ENCODE results near the gene SGPL1.
A peak's percentile ranks its signal among the peaks of the same experiment; 100 is the strongest.

SGPL1 gene

GRCh38 chr10:70864935-70865334 lies 49.2 kb downstream of the SGPL1 start:
- Histone ChIP-seq H3K4ac (ENCODE audit: low read depth in 1 of 2, low read length in 2 of 2) (no peak overlapping the region), H3K36me3 (ENCODE audit: control insufficient read depth in 1 of 2, insufficient read depth in 2 of 2, low read depth in 1 of 2, low read length in 2 of 2) (peaks cover 21 to 28% of the 10 kb centered on the region in 2 experiments), H3K4me2 (ENCODE audit: low read length, poor library complexity, severe bottlenecking) (no peak overlapping the region), H3K9ac (ENCODE audit: low read length) (no peak overlapping the region), H3K14ac (ENCODE audit: low read length in 2 of 2) (no peak overlapping the region), H3K4me1 (ENCODE audit: control insufficient read depth, insufficient read depth, low read depth, low read length) (peaks cover 5% of the 10 kb centered on the region), H2BK12ac (ENCODE audit: low read length in 2 of 2) (no peak overlapping the region), H3K9me3 (ENCODE audit: control insufficient read depth, low read length) (no peaks in the 10 kb centered on the region), H3K27me3 (ENCODE audit: control insufficient read depth in 1 of 2, insufficient read depth in 1 of 2, low read length in 2 of 2) (no peaks in the 10 kb centered on the region), H3K79me1 (replicated peaks; ENCODE audit: low read length, poor library complexity, severe bottlenecking) (peaks cover 3% of the 10 kb centered on the region), H2AFZ (ENCODE audit: low read depth, low read length) (no peak overlapping the region), H2BK120ac (ENCODE audit: low read depth, low read length) (no peak overlapping the region), H2BK15ac (ENCODE audit: low read depth, poor library complexity, severe bottlenecking) (no peak overlapping the region), H4K8ac (ENCODE audit: low read length) (no peak overlapping the region), H3K23ac (ENCODE audit: low read length in 2 of 2) (no peak overlapping the region), H3K27ac (ENCODE audit: low read length, poor library complexity, severe bottlenecking) (no peak overlapping the region), H3K18ac (ENCODE audit: low read depth in 1 of 2, low read length in 2 of 2) (no peak overlapping the region), H3K4me3 (ENCODE audit: insufficient read depth in 1 of 2, low read depth in 1 of 2, low read length in 2 of 2) (no peak overlapping the region), H2BK5ac (ENCODE audit: low read depth, low read length, poor library complexity, severe bottlenecking) (no peak overlapping the region), H4K91ac (ENCODE audit: low read length) (no peak overlapping the region), H2AK5ac (ENCODE audit: low read length, severe bottlenecking) (no peak overlapping the region)
- WGBS = 100% methylated on average over 1 of the region's 1 CpG
- no peak for DNase-seq

- Histone ChIP-seq H3K23ac (ENCODE audit: low read length in 2 of 2) (no peak overlapping the region), H2BK120ac (ENCODE audit: low read depth, low read length) (no peak overlapping the region)
These were observed 50.7 kb downstream of the SGPL1 start for GRCh38 chr10:70866424-70866823.

GRCh38 chr10:70872291-70872690 lies 56.5 kb downstream of the SGPL1 start:
- Histone ChIP-seq H3K27me3 (ENCODE audit: control insufficient read depth in 1 of 2, insufficient read depth in 1 of 2, low read length in 2 of 2) (no peaks in the 10 kb centered on the region), H3K14ac (ENCODE audit: low read length in 2 of 2) (no peak overlapping the region), H3K9me3 (ENCODE audit: control insufficient read depth, low read length) (no peaks in the 10 kb centered on the region), H3K4me1 (ENCODE audit: control insufficient read depth, insufficient read depth, low read depth, low read length) (no peaks in the 10 kb centered on the region), H3K18ac (ENCODE audit: low read depth in 1 of 2, low read length in 2 of 2) (no peak overlapping the region), H3K4me2 (ENCODE audit: low read length, poor library complexity, severe bottlenecking) (no peak overlapping the region), H2BK120ac (ENCODE audit: low read depth, low read length) (no peak overlapping the region), H2AFZ (ENCODE audit: low read depth, low read length) (no peak overlapping the region), H2AK5ac (ENCODE audit: low read length, severe bottlenecking) (no peak overlapping the region), H4K8ac (ENCODE audit: low read length) (no peak overlapping the region), H4K91ac (ENCODE audit: low read length) (no peak overlapping the region), H3K4ac (ENCODE audit: low read depth in 1 of 2, low read length in 2 of 2) (no peak overlapping the region), H3K27ac (ENCODE audit: low read length, poor library complexity, severe bottlenecking) (no peak overlapping the region), H2BK15ac (ENCODE audit: low read depth, poor library complexity, severe bottlenecking) (no peak overlapping the region), H3K4me3 (ENCODE audit: insufficient read depth in 1 of 2, low read depth in 1 of 2, low read length in 2 of 2) (no peak overlapping the region), H3K36me3 (ENCODE audit: control insufficient read depth in 1 of 2, insufficient read depth in 2 of 2, low read depth in 1 of 2, low read length in 2 of 2) (peaks cover 30 to 75% of the 10 kb centered on the region in 2 experiments), H2BK12ac (ENCODE audit: low read length in 2 of 2) (no peak overlapping the region), H3K79me1 (replicated peaks; ENCODE audit: low read length, poor library complexity, severe bottlenecking) (peaks cover 3% of the 10 kb centered on the region), H2BK5ac (ENCODE audit: low read depth, low read length, poor library complexity, severe bottlenecking) (no peak overlapping the region), H3K9ac (ENCODE audit: low read length) (no peak overlapping the region), H3K23ac (ENCODE audit: low read length in 2 of 2) (no peak overlapping the region)
- no peak for DNase-seq
- WGBS = 97% methylated on average over 5 of the region's 7 CpGs

More at GRCh38 chr10:70866424-70866823, 50.7 kb downstream of the SGPL1 start:
- no peak overlapping the region for H3K4ac ChIP-seq (ENCODE audit: low read depth in 1 of 2, low read length in 2 of 2)
- H3K36me3 ChIP-seq (ENCODE audit: control insufficient read depth in 1 of 2, insufficient read depth in 2 of 2, low read depth in 1 of 2, low read length in 2 of 2) = peaks cover 25 to 29% of the 10 kb centered on the region in 2 experiments
- H4K8ac ChIP-seq (ENCODE audit: low read length) = no peak overlapping the region
- H3K9ac ChIP-seq (ENCODE audit: low read length) = no peak overlapping the region
- peak; percentile 57 for DNase-seq
- no peak overlapping the region for H2BK15ac ChIP-seq (ENCODE audit: low read depth, poor library complexity, severe bottlenecking)
- H4K91ac ChIP-seq (ENCODE audit: low read length) = no peak overlapping the region
- no peak overlapping the region for H2BK5ac ChIP-seq (ENCODE audit: low read depth, low read length, poor library complexity, severe bottlenecking)
- no peak overlapping the region for H3K4me2 ChIP-seq (ENCODE audit: low read length, poor library complexity, severe bottlenecking)
- no peak overlapping the region for H3K27ac ChIP-seq (ENCODE audit: low read length, poor library complexity, severe bottlenecking)
- no peaks in the 10 kb centered on the region for H3K27me3 ChIP-seq (ENCODE audit: control insufficient read depth in 1 of 2, insufficient read depth in 1 of 2, low read length in 2 of 2)
- H3K18ac ChIP-seq (ENCODE audit: low read depth in 1 of 2, low read length in 2 of 2) = no peak overlapping the region
- H3K4me3 ChIP-seq (ENCODE audit: insufficient read depth in 1 of 2, low read depth in 1 of 2, low read length in 2 of 2) = no peak overlapping the region
- no peak overlapping the region for H2AFZ ChIP-seq (ENCODE audit: low read depth, low read length)
- WGBS = 74% methylated on average over 4 of the region's 4 CpGs
- no peak overlapping the region for H2BK12ac ChIP-seq (ENCODE audit: low read length in 2 of 2)
- H3K4me1 ChIP-seq (ENCODE audit: control insufficient read depth, insufficient read depth, low read depth, low read length) = peaks cover 5% of the 10 kb centered on the region
- peaks cover 3% of the 10 kb centered on the region for H3K79me1 ChIP-seq (replicated peaks; ENCODE audit: low read length, poor library complexity, severe bottlenecking)
- H3K9me3 ChIP-seq (ENCODE audit: control insufficient read depth, low read length) = no peaks in the 10 kb centered on the region
- no peak overlapping the region for H3K14ac ChIP-seq (ENCODE audit: low read length in 2 of 2)
- H2AK5ac ChIP-seq (ENCODE audit: low read length, severe bottlenecking) = no peak overlapping the region

- 80% methylated on average over 7 of the region's 7 CpGs for WGBS
These were observed 58.3 kb downstream of the SGPL1 start for GRCh38 chr10:70874061-70874460.

More at GRCh38 chr10:70874061-70874460, 58.3 kb downstream of the SGPL1 start:
- Histone ChIP-seq H3K4ac (ENCODE audit: low read depth in 1 of 2, low read length in 2 of 2) (no peak overlapping the region), H3K79me1 (replicated peaks; ENCODE audit: low read length, poor library complexity, severe bottlenecking) (no peaks in the 10 kb centered on the region), H3K14ac (ENCODE audit: low read length in 2 of 2) (no peak overlapping the region), H3K9ac (ENCODE audit: low read length) (no peak overlapping the region), H3K23ac (ENCODE audit: low read length in 2 of 2) (no peak overlapping the region), H3K27ac (ENCODE audit: low read length, poor library complexity, severe bottlenecking) (no peak overlapping the region), H3K4me1 (ENCODE audit: control insufficient read depth, insufficient read depth, low read depth, low read length) (no peaks in the 10 kb centered on the region), H2BK12ac (ENCODE audit: low read length in 2 of 2) (no peak overlapping the region), H2BK5ac (ENCODE audit: low read depth, low read length, poor library complexity, severe bottlenecking) (no peak overlapping the region), H3K4me3 (ENCODE audit: insufficient read depth in 1 of 2, low read depth in 1 of 2, low read length in 2 of 2) (no peak overlapping the region), H3K18ac (ENCODE audit: low read depth in 1 of 2, low read length in 2 of 2) (no peak overlapping the region), H3K36me3 (ENCODE audit: control insufficient read depth in 1 of 2, insufficient read depth in 2 of 2, low read depth in 1 of 2, low read length in 2 of 2) (peaks cover 43 to 87% of the 10 kb centered on the region in 2 experiments), H3K27me3 (ENCODE audit: control insufficient read depth in 1 of 2, insufficient read depth in 1 of 2, low read length in 2 of 2) (no peaks in the 10 kb centered on the region), H2AFZ (ENCODE audit: low read depth, low read length) (no peak overlapping the region), H3K4me2 (ENCODE audit: low read length, poor library complexity, severe bottlenecking) (no peak overlapping the region), H4K8ac (ENCODE audit: low read length) (no peak overlapping the region), H2BK15ac (ENCODE audit: low read depth, poor library complexity, severe bottlenecking) (no peak overlapping the region), H3K9me3 (ENCODE audit: control insufficient read depth, low read length) (no peaks in the 10 kb centered on the region), H4K91ac (ENCODE audit: low read length) (no peak overlapping the region), H2AK5ac (ENCODE audit: low read length, severe bottlenecking) (no peak overlapping the region), H2BK120ac (ENCODE audit: low read depth, low read length) (no peak overlapping the region)
- no peak for DNase-seq

All from mesenchymal stem cell (in vitro differentiated cells and primary cell).